GM21390 (cell line): ENCODE results near the gene BLTP1.
A peak's percentile ranks its signal among the peaks of the same experiment; 100 is the strongest.
"Not testable (repeated sequence)": the region's sequence is repeated elsewhere in the genome, so short reads cannot be mapped to it uniquely, and the experiment has no call there.

Experiments
- ATAC-seq: cut with Tn5 transposase; IDR thresholded peaks from one replicate; pipeline ENCODE4 v1.9.1; 2021; ENCODE audit not compliant: unreplicated experiment

The BLTP1 gene, protein sequence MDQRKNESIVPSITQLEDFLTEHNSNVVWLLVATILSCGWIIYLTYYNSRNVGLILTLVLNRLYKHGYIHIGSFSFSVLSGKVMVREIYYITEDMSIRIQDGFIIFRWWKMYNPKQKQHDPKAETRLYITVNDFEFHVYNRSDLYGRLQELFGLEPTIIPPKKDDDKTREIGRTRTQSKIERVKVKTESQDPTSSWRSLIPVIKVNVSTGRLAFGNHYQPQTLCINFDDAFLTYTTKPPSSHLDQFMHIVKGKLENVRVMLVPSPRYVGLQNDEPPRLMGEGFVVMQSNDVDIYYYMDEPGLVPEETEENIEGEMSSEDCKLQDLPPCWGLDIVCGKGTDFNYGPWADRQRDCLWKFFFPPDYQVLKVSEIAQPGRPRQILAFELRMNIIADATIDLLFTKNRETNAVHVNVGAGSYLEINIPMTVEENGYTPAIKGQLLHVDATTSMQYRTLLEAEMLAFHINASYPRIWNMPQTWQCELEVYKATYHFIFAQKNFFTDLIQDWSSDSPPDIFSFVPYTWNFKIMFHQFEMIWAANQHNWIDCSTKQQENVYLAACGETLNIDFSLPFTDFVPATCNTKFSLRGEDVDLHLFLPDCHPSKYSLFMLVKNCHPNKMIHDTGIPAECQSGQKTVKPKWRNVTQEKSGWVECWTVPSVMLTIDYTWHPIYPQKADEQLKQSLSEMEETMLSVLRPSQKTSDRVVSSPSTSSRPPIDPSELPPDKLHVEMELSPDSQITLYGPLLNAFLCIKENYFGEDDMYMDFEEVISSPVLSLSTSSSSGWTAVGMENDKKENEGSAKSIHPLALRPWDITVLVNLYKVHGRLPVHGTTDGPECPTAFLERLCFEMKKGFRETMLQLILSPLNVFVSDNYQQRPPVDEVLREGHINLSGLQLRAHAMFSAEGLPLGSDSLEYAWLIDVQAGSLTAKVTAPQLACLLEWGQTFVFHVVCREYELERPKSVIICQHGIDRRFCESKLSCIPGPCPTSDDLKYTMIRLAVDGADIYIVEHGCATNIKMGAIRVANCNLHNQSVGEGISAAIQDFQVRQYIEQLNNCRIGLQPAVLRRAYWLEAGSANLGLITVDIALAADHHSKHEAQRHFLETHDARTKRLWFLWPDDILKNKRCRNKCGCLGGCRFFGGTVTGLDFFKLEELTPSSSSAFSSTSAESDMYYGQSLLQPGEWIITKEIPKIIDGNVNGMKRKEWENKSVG (N-terminal part only)

DNA sequence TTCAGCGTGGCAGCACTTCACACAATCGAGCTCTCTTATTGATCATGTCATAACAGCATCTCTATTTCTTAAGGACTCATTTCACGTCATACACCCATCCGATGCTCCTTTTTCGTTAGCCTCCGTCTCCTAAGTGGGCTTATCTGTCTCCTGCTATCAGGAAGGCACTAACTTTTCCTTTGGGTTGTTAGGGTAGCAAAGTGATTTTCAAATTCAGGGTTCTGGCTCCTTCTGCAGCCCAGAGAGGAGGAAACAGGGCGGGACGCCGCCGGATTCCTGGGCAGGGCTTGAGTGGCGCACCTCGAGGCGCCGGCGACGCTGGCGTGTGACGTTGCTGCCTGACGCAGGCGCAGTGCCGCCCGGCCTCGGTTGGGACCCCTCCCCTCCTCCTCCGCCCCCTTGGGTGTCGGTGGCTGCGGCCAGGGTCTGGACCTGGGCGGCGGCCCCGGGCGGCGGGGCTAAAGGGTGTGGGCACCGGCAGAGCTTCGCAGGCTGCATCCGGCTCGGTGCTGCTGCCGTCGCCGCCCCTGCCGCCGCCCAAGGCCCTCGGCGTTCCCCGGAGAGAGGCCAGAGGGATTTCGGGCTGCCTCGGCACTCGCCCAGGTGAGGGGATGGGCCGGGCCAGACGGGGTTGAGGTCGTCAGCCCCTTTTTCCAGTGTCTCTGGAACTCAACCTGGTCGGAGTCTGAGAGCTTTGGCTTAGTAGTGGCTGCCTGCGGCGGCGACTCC, at the start of gene BLTP1:
TSS of gene BLTP1 (plus strand) at position 350 of the 729 bp plus-strand sequence. CDS start 18,317 bp downstream, outside the sequence.
- peak; percentile 94 for ATAC-seq

DNA sequence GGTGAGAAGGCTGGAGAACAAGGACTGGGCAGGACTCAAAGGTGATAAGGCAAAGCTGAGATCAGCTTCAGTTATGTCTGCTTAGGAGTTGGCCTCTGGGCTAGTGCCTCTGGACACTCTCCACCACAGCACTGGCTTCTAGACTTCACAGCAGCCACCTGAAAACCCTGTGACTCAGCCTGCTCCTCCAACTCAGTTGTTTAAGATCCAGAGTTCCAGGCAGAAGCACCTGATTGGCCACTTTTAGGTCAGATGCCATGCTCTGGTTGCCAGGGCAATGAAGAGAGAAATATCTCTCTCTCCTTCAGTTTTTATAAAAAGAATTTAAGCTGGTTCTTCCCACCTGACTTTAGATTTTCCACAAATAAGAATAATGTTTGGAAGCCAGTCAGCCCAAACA, 47.9 kb upstream of the BLTP1 start:
- ATAC-seq, result no peak

DNA sequence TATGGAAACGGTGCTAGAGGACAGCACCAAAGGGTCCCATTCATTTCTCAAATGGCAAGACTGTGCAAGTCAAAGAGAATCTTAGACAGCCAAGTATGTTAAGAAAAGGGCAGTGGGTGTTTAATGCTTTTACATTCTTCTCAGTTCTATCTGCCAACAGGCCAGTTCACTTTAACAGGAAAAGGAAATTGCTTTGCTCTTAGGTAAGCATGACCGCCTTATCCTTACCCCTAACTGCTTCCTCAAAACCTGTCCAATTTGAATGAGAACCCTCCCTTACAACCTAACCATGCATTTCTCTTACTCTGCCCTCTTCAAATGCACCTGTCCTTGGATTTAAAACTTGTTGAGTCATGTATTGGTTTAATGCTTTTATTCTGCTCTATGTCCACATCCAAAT, 44.5 kb upstream of the BLTP1 start:
- ATAC-seq, result no peak

DNA sequence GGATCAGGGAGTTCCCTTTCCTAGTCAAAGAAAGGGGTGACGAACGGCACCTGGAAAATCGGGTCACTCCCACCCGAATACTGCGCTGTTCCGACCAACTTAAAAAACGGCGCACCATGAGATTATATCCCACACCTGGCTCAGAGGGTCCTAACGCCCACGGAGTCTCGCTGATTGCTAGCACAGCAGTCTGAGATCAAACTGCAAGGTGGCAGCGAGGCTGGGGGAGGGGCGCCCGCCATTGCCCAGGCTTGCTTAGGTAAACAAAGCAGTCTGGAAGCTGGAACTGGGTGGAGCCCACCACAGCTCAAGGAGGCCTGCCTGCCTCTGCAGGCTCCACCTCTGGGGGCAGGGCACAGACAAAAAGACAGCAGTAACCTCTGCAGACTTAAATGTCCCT, 41.8 kb upstream of the BLTP1 start:
- ATAC-seq, result not testable (repeated sequence)

DNA sequence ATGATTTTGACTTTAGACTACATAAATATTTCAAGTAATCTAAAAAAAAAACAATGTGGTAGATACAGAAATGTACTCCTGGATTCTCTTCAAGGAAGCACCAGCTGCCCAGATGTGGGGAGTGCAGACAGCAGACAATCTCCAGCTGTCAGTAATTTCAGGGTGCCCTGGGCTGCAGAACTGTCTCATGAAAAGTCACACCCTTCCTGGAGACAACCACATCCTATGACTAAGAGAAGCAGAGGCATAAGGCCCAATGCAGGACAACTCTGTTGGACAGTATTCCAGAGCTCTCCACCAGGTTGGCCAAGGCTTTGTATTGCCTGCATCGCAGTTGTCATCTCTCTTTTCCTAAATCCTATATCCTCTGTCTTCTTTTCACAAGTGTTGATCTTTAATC, 34.4 kb upstream of the BLTP1 start:
- no peak for ATAC-seq

DNA sequence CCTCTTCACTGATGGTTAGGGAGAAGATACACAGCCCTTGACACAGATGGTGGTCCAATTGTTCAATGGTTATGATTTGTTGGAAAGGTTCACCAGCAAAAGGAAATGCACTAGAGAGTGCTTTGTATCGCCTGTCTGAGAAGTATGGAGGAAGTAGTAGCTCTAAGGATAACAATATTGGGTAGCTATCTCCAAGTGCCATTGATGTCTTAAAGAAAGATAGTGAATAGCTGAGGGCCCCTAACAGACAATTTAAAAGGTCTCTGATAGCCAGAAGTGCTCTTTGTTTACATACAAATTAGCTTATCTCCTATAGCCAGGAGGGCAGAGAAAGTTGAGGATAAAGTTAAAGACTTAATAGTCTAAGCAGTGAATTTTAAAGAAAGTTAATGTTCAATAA, 33.9 kb upstream of the BLTP1 start:
- no peak for ATAC-seq

DNA sequence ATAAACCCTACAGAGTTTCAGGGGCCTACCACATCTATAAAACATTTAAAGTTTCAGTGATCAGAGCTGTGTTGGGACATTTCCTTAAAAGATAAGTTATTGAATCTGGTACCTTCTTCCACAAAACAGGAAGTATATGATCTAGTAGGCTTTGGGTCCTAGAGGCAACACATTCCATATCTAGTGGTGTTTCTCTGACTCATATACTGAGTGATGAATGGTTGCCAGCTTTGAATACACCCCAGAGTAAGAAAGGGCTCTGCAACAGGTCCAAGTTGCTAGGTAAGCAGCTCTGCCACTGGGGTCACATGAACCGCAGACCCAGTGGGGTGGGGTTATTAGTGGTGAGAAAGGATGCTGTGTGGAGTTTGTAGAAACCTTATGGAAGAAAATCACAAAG, 32.4 kb upstream of the BLTP1 start:
- ATAC-seq, result no peak

DNA sequence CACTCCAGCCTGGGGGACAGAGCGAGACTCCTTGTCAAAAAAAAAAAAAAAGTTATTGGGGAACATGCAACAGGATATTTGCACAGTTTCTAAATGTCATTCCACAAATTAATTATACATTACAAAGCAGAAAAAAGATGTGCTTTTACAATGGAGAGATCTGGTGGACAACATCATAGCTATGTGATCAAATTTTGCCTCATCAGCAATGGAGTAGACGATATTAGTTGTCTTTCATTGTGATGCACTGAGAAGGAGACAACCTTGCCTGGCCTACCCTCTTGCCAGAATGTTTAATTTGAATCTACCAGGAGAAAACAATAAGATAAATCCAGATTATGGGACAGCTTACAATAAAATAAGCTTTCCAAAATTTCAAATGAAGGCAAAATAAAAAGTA, 30.5 kb upstream of the BLTP1 start:
- no peak for ATAC-seq

DNA sequence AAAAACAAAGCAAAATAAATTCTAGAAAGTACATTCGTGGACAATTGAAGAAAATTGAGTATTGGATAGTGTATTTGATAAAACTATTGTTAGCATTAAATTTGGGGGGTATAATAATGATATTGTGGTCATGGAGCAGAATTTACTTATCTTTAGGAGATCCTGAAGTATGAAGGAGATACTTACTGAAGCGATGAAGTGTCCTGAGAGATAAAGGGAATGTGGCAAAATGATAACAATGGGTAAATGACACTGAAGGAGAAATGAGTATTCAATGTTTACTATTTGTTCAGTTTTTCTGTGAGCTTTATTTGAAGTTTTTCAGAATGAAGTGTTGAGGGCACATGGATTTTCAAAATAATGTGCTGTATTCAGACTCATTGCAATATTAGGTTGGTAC, 30.0 kb upstream of the BLTP1 start:
- ATAC-seq, result no peak

DNA sequence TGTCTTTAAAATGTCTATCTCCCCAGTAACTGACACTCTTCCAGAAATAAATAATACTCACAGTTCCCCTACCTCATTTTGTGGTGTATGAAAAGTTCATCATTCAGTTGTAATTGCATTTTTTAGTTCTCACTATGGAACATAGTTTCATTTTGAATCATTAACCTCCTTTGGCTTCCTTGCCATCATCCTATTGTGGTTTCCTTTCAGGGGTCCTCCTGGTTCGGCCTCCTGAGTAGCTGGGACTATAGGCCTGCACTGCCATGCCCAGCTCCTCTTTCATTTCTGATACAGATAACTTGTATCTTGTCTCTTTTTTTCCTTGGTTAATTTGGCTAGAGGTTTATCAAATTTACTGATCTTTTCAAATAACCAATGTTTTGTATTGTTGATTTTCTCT, 23.1 kb upstream of the BLTP1 start:
- no peak for ATAC-seq

DNA sequence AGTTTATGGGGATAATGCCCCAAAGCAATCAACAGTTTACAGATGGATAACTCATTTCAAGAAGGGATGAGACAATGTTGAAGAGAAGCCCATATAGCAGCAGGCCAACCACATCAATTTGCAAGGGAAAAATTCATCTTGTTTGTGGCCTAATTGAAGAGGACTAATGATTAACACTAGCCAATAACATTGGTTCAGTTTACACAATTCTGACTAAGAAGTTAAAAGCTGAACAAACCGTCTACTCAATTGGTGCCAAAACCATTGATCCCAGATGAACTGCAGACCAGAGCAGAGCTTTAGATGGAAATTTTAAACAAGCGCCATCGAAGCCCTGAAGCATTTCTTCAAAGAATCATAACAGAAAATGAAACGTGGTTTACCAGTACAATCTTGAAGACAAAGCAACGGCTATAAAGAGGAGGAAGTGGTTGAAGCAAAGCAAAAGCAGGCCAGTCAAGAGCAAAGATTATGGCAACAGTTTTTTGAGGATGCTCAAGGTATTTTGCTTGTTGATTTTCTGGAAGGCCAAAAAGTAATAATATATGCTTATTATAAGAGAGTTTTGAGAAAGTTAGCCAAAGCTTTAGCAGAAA, 20.5 kb upstream of the BLTP1 start:
- no peak for ATAC-seq

DNA sequence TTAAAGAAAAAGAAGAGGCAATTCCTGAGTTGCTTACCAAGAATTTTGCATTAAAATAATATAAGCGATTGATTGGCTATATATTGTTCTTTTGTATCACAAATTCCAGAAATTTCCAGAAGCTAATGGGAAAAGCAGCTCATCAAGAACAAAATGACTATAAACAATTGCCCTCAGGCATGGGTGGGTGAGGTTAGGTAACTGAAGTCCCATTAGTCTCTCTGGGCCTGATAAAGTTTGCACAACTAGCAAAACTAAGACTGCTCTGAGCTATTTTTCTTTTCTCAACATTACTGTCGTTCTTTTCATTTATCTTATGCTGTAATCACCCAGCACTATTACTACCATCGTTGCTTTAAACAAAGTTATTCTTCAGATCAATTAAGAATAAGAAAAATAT, 19.2 kb upstream of the BLTP1 start:
- no peak for ATAC-seq

DNA sequence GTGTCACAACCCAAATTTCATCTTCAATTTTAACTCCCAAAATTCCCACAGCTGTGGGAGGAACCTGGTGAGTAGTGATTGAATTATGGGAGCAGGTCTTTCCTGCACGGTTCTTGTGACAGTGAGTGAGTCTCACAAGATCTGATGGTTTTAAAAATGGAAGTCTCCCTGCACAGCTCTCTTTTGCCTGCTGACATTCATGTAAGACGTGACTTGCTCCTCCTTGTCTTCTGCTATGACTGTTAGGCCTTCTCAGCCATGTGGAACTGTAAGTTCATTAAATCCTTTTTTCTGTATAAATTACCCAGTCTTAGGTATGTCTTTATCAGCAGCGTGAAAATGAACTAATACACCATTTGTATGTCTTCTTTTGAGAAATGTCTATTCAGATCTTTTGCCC, 13.0 kb upstream of the BLTP1 start:
- ATAC-seq, result no peak

DNA sequence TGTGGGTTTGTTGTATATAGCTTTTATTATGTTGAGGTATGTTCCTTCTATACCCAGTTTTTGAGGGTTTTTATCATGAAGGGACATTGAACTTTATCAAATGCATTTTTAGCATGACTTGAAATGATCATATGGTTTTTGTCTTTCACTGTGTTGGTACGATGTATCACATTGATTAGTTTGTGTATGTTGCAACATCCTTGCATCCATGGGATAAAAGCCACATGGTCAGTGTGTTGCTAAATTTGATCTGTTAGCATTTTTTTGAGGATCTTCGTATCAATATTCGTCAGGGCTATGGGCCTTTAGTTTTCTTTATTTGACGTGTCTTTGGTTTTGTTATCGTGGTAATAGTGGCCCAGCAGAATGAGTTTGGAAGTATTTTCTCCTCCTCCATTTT, 11.3 kb upstream of the BLTP1 start:
- no peak for ATAC-seq

DNA sequence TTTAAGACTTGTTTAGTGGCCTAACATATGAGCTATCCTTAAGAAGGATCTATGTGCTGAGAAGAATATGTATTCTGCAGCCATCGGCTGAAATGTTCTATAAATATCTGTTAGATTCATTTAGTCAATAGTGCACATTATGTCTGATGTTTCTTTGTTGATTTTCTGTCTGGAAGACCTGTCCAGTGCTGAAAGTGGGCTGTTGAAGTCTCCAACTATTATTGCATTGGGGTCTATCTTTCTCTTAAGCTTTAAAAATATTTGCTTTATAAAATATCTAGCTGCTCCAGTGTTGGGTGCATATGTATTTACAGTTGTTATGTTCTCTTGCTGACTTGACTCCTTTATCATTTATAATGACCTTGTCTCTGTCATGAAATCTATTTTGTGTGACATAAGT, 9.4 kb upstream of the BLTP1 start:
- ATAC-seq, result no peak

DNA sequence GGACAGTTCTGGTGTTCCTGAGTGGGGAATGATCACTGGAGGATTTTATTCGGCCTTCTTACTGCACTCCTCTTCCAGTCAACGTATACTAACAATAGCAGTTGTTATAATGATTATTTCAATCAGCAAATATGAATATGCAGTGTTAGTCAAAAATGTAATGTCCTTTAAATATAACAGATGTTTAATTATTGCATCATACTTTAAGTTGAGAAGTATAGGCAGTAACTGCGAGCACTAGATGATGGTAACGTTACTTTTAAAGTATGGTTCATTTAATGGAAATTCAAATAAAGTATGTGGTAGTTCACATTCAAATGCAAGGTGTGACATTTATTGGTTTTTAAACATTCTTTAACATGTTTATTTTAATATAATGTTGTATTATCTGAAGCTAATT, 5.5 kb upstream of the BLTP1 start:
- ATAC-seq, result no peak

DNA sequence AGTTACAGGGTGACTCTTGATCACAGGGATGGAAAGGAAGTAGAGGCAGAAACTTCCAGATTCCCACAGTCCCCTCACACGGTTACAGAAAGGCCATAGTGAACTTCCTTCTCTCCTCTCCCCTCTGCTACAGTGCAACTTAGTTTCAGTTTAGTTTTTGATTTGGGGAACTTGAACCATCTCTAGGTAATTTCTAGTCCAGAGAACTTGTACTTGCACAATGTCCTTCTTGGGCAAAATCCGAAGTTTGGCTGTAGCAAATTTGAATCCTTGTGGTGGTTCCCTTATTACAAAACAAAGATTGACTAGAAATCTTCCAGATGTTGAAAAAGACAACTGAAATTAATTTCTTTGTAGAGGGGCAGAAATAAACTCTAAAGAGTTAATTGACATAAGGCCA, 1.2 kb upstream of the BLTP1 start:
- ATAC-seq, result no peak

DNA sequence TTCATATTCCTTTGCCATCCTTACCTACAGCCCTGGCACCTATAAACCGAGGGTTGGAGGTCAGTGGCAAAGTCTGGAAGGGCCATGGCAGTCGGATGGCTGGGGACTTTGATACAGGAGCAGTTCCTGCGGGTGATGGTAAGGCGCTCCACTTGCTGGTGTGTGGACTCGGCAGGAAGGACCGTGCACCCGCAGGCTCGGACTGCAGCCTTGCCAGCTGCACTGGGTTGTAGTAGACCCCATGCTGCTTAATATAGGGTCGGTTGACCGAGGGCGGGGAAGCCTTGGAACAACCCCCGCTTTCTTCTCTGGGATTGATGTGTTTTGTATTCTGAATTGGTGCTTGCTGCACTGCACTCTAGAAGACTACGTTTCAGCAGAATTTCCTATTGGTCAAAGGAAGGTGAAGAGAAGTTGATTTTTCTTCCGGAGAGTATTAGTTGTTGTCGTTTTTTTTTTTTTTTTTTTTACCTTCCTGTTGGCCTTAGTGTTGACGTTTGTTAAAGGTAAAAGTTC, 638 bp downstream of the BLTP1 start:
- peak; percentile 42 for ATAC-seq

DNA sequence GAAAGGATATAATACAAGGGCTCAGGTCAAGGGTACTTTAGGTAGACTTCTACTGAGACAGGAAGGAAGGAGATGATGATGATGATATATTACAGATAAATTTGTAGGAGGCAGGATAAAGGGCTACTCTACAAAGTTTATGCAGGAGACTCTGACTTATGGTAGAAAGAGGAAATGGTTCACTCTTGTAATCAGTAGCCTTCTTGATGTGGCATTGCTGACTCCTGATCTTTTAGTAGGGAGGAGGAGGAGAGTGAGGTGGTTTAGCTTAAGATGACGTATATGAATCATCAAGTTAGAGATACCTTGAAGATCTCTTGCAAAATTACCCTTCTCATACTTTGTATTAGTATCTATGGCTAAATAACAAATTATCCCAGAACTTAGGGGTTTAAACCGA, 4.7 kb downstream of the BLTP1 start:
- no peak for ATAC-seq

DNA sequence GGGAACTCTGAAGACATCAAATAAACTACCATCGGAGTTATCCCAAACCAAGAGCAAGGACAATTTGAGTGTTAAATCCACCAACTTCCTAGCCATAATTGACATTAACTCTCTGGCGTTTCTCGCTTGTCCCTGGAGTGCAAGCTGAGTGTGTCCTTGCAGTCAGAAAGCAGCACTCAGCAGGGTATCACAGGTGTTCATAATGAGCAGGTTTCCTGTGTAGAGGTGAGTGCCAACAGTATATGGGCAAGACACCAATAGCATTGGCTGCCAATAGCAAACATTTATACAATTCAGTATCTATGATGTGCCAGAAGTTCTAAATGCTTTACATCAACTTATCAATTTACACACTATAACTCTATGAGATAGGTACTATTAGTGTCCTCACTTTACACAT, 11.2 kb downstream of the BLTP1 start:
- ATAC-seq, result no peak
